Astrocyte (in vitro differentiated cells and primary cell): ENCODE results near the gene ANKRD28. TPM values are rescaled to one million over a fixed set of nuclear protein-coding genes. Genes with fewer than 3 reads are reported as not detected.

Source experiments
- DNase-seq: peaks from one replicate; pipeline ENCODE4 v3.0.0-alpha.2; 2010; ENCODE audit warnings: low read depth
- FAIRE-seq: peaks from 2 replicates; lab custom pipeline; 2011; peaks lifted over from hg19 to GRCh38; lab: Jason Lieb, UNC
- H2AFZ ChIP-seq: 2 replicates; pipeline ENCODE4 v1.6.0; 2012; ENCODE audit warnings: low read depth, low read length, inconsistent platforms
- H3K27ac ChIP-seq: 2 replicates; pipeline ENCODE4 v1.5.1; 2011; ENCODE audit warnings: low read depth, low read length, inconsistent platforms
- H3K27me3 ChIP-seq: 2 replicates; pipeline ENCODE4 v1.6.0; 2011; ENCODE audit warnings: low read length, inconsistent platforms; ENCODE audit not compliant: insufficient read depth
- H3K36me3 ChIP-seq: 2 replicates; pipeline ENCODE4 v1.5.1; 2011; ENCODE audit warnings: low read length, inconsistent platforms; ENCODE audit not compliant: insufficient read depth
- H3K4me1 ChIP-seq: 2 replicates; pipeline ENCODE4 v1.5.1; 2011; ENCODE audit warnings: low read length, inconsistent platforms; ENCODE audit not compliant: insufficient read depth
- H3K4me2 ChIP-seq: 2 replicates; pipeline ENCODE4 v1.6.0; 2012; ENCODE audit warnings: low read length, inconsistent platforms
- H3K4me3 ChIP-seq: 2 replicates; pipeline ENCODE4 v1.5.1; 2011; ENCODE audit warnings: low read depth, mild to moderate bottlenecking, low read length, inconsistent platforms; ENCODE audit not compliant: insufficient read depth
- H3K79me2 ChIP-seq: 2 replicates; pipeline ENCODE4 v1.6.0; 2012; ENCODE audit warnings: mild to moderate bottlenecking, low read length, inconsistent platforms; ENCODE audit not compliant: insufficient read depth
- H3K9ac ChIP-seq: 2 replicates; pipeline ENCODE4 v1.6.0; 2012; ENCODE audit warnings: mild to moderate bottlenecking, low read length, inconsistent platforms
- H3K9me3 ChIP-seq: 2 replicates; pipeline ENCODE4 v1.5.1; 2012; ENCODE audit warnings: low read depth, mild to moderate bottlenecking, low read length, inconsistent platforms; ENCODE audit not compliant: insufficient read depth
- H4K20me1 ChIP-seq: 2 replicates; pipeline ENCODE4 v1.6.0; 2012; ENCODE audit warnings: low read length, inconsistent platforms; ENCODE audit not compliant: insufficient read depth
- H3K27ac Mint-ChIP-seq: one replicate; pipeline ENCODE4 v1.8.0; 2021; ENCODE audit warnings: mild to moderate bottlenecking, mixed read lengths; ENCODE audit not compliant: unreplicated experiment
- H3K27me3 Mint-ChIP-seq: one replicate; pipeline ENCODE4 v1.8.0; 2021; ENCODE audit warnings: low read depth, mixed read lengths; ENCODE audit not compliant: unreplicated experiment
- H3K36me3 Mint-ChIP-seq: one replicate; pipeline ENCODE4 v1.8.0; 2021; ENCODE audit warnings: low read depth, mixed read lengths; ENCODE audit not compliant: unreplicated experiment
- H3K4me1 Mint-ChIP-seq: one replicate; pipeline ENCODE4 v1.8.0; 2021; ENCODE audit warnings: low read depth, mixed read lengths; ENCODE audit not compliant: unreplicated experiment
- H3K4me3 Mint-ChIP-seq: one replicate; pipeline ENCODE4 v1.8.0; 2021; ENCODE audit warnings: mild to moderate bottlenecking, moderate library complexity, mixed read lengths; ENCODE audit not compliant: unreplicated experiment
- H3K9me3 Mint-ChIP-seq: one replicate; pipeline ENCODE4 v1.8.0; 2021; ENCODE audit warnings: mild to moderate bottlenecking, mixed read lengths; ENCODE audit not compliant: unreplicated experiment
- CTCF ChIP-seq: IDR thresholded peaks from 2 replicates; pipeline ENCODE4 v1.5.1; 2011; ENCODE audit warnings: low read depth, mild to moderate bottlenecking, inconsistent platforms, low read length, moderate library complexity; ENCODE audit not compliant: insufficient read depth
- EZH2 ChIP-seq: IDR thresholded peaks from 2 replicates; pipeline ENCODE4 v1.6.1; 2012; ENCODE audit warnings: mild to moderate bottlenecking, low read length, inconsistent platforms; ENCODE audit not compliant: insufficient read depth
- total RNA-seq: library from RNA; stranded (reverse); gene quantifications from 2 replicates; pipeline ENCODE4 v1.2.1, GENCODE V29; 2021

ANKRD28 gene
- total RNA-seq, 1 donor from 2014 or later, result 61.3 TPM

GRCh38 chr3:15665510-15666150 is 132.1 kb downstream of the ANKRD28 start:
- no peaks in the 10 kb centered on the region for H3K4me1 Mint-ChIP-seq
- no peak for DNase-seq
- H3K36me3 Mint-ChIP-seq, result peaks cover 11% of the 10 kb centered on the region
- H3K27ac ChIP-seq, result no peak overlapping the region
- peaks cover 3% of the 10 kb centered on the region for H3K9me3 Mint-ChIP-seq
- no peak overlapping the region for H3K9ac ChIP-seq
- no peak overlapping the region for H3K27ac Mint-ChIP-seq
- no peaks in the 10 kb centered on the region for H3K27me3 ChIP-seq
- H4K20me1 ChIP-seq, result no peaks in the 10 kb centered on the region
- no peak for FAIRE-seq
- H3K36me3 ChIP-seq, result peaks cover 28% of the 10 kb centered on the region
- no peak overlapping the region for H3K4me3 Mint-ChIP-seq
- H3K4me2 ChIP-seq, result no peak overlapping the region
- H3K4me1 ChIP-seq, result no peaks in the 10 kb centered on the region
- no peak overlapping the region for H2AFZ ChIP-seq
- H3K4me3 ChIP-seq, result no peak overlapping the region
- no peaks in the 10 kb centered on the region for H3K79me2 ChIP-seq
- H3K9me3 ChIP-seq, result no peaks in the 10 kb centered on the region
- no peaks in the 10 kb centered on the region for H3K27me3 Mint-ChIP-seq
- no peak for TF ChIP-seq EZH2
- no peak for TF ChIP-seq CTCF

DNA sequence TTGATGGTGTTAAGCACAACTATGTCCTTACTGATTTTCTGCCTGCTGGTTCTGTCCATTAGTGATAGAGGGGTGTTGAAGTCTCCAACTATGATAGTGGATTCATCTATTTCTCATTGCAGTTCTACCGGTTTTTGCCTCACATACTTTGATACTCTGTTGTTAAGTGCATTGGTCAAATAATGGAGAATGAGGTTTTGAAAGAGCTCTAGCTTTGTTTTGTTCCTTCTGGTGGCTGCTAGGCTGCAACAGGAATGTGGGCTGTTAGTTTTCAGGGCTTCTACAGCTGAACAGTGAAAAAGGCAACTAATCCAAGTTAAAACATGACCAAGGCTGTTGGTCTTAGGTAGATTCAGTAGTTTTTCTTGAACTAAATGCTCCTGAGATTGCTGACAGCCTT is 133.6 kb downstream of the ANKRD28 start:
- no peak overlapping the region for H3K4me3 Mint-ChIP-seq
- peaks cover 8% of the 10 kb centered on the region for H3K36me3 Mint-ChIP-seq
- no peak for FAIRE-seq

More for the DNA sequence above, 133.6 kb downstream of the ANKRD28 start:
- no peak for DNase-seq
- Histone ChIP-seq H3K36me3 (peaks cover 14% of the 10 kb centered on the region), H3K4me3 (no peak overlapping the region), H3K9ac (no peak overlapping the region), H3K27me3 (no peaks in the 10 kb centered on the region), H2AFZ (no peak overlapping the region), H3K4me2 (no peak overlapping the region), H4K20me1 (no peaks in the 10 kb centered on the region), H3K9me3 (no peaks in the 10 kb centered on the region), H3K27ac (no peak overlapping the region), H3K79me2 (no peaks in the 10 kb centered on the region), H3K4me1 (no peaks in the 10 kb centered on the region)
- Mint-ChIP-seq H3K9me3 (peaks cover 3% of the 10 kb centered on the region), H3K27me3 (no peaks in the 10 kb centered on the region), H3K27ac (no peak overlapping the region), H3K4me1 (peaks cover 6% of the 10 kb centered on the region)
- no peak for TF ChIP-seq EZH2
- no peak for TF ChIP-seq CTCF
